OCI-M2 (cell line): ENCODE data around the gene PAPPA.

Source experiments
- DNase-seq: peaks from one replicate; lab custom pipeline; 2025; ENCODE audit not compliant: unreplicated experiment; lab: John Stamatoyannopoulos, UW

The PAPPA gene

GRCh38 chr9:116411506-116411905, 257.9 kb downstream of the PAPPA start:
- no peak for DNase-seq

GRCh38 chr9:116414374-116414773, 260.8 kb downstream of the PAPPA start:
- DNase-seq, result no peak

GRCh38 chr9:116416421-116416820, 262.8 kb downstream of the PAPPA start:
- no peak for DNase-seq

- DNase-seq, result no peak
Observed at GRCh38 chr9:116417464-116417863, 263.9 kb downstream of the PAPPA start.

- no peak for DNase-seq
Observed at GRCh38 chr9:116419181-116419580, 265.6 kb downstream of the PAPPA start.

- no peak for DNase-seq
Observed at GRCh38 chr9:116420993-116421538, 267.5 kb downstream of the PAPPA start.

- DNase-seq, result no peak
Observed at GRCh38 chr9:116422119-116422979, 268.8 kb downstream of the PAPPA start.

GRCh38 chr9:116423149-116423548, 269.6 kb downstream of the PAPPA start:
- no peak for DNase-seq

- DNase-seq, result no peak
Observed at GRCh38 chr9:116425244-116425643, 271.7 kb downstream of the PAPPA start.

- DNase-seq, result no peak
Observed at GRCh38 chr9:116430849-116431248, 277.3 kb downstream of the PAPPA start.

GRCh38 chr9:116432051-116432450, 278.5 kb downstream of the PAPPA start:
- no peak for DNase-seq

- no peak for DNase-seq
Observed at GRCh38 chr9:116434314-116434713, 280.7 kb downstream of the PAPPA start.

GRCh38 chr9:116435706-116436105, 282.1 kb downstream of the PAPPA start:
- DNase-seq, result no peak

GRCh38 chr9:116436121-116436520, 282.5 kb downstream of the PAPPA start:
- DNase-seq, result no peak

GRCh38 chr9:116437411-116438370, 284.1 kb downstream of the PAPPA start:
- no peak for DNase-seq

GRCh38 chr9:116442528-116442927, 288.9 kb downstream of the PAPPA start:
- no peak for DNase-seq

- no peak for DNase-seq
Observed at GRCh38 chr9:116447934-116448333, 294.3 kb downstream of the PAPPA start.

- DNase-seq, result no peak
Observed at GRCh38 chr9:116448431-116448830, 294.8 kb downstream of the PAPPA start.

- DNase-seq, result no peak
Observed at GRCh38 chr9:116449949-116450348, 296.4 kb downstream of the PAPPA start.

- DNase-seq, result no peak
Observed at GRCh38 chr9:116450378-116451139, 297.0 kb downstream of the PAPPA start.
